ENCODE measurements around the gene FHAD1.

GRCh38 chr1:15334995-15335394 lies 88.0 kb downstream of the FHAD1 start:
- TF ChIP-seq, protein P1, sequence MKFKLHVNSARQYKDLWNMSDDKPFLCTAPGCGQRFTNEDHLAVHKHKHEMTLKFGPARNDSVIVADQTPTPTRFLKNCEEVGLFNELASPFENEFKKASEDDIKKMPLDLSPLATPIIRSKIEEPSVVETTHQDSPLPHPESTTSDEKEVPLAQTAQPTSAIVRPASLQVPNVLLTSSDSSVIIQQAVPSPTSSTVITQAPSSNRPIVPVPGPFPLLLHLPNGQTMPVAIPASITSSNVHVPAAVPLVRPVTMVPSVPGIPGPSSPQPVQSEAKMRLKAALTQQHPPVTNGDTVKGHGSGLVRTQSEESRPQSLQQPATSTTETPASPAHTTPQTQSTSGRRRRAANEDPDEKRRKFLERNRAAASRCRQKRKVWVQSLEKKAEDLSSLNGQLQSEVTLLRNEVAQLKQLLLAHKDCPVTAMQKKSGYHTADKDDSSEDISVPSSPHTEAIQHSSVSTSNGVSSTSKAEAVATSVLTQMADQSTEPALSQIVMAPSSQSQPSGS (IDR thresholded peaks at IDR 0.05; ENCODE audit: low read length), result no peak
- TF ChIP-seq ETV6 (conservative IDR thresholded peaks at IDR 0.05 in 1 of 2, IDR thresholded peaks at IDR 0.05 in 1 of 2; ENCODE audit: borderline replicate concordance in 1 of 2, low read depth in 1 of 2) (no peak), GABPA (IDR thresholded peaks at IDR 0.05; ENCODE audit: low read depth) (no peak), RELA (IDR thresholded peaks at IDR 0.05; ENCODE audit: borderline replicate concordance, partially characterized antibody) (no peak), CBX3 (IDR thresholded peaks at IDR 0.05; ENCODE audit: borderline replicate concordance, low read depth) (no peak), ZNF24 (IDR thresholded peaks at IDR 0.05) (no peak), SIN3A (IDR thresholded peaks at IDR 0.05; ENCODE audit: low read depth, low read length) (no peak), EGR1 (IDR thresholded peaks at IDR 0.05; ENCODE audit: borderline replicate concordance in 1 of 2, low read depth in 2 of 2, low read length in 2 of 2) (no peak), TARDBP (IDR thresholded peaks at IDR 0.05; ENCODE audit: borderline replicate concordance) (no peak), KAT2A (conservative IDR thresholded peaks at IDR 0.05; ENCODE audit: control insufficient read depth, low read depth, low read length) (no peak), BHLHE40 (IDR thresholded peaks at IDR 0.05; ENCODE audit: borderline replicate concordance in 1 of 2, low read depth in 2 of 2, low read length in 1 of 2) (no peak)
- TF ChIP-seq, protein P2, sequence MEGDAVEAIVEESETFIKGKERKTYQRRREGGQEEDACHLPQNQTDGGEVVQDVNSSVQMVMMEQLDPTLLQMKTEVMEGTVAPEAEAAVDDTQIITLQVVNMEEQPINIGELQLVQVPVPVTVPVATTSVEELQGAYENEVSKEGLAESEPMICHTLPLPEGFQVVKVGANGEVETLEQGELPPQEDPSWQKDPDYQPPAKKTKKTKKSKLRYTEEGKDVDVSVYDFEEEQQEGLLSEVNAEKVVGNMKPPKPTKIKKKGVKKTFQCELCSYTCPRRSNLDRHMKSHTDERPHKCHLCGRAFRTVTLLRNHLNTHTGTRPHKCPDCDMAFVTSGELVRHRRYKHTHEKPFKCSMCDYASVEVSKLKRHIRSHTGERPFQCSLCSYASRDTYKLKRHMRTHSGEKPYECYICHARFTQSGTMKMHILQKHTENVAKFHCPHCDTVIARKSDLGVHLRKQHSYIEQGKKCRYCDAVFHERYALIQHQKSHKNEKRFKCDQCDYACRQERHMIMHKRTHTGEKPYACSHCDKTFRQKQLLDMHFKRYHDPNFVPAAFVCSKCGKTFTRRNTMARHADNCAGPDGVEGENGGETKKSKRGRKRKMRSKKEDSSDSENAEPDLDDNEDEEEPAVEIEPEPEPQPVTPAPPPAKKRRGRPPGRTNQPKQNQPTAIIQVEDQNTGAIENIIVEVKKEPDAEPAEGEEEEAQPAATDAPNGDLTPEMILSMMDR (IDR thresholded peaks at IDR 0.05 in 2 of 3, conservative IDR thresholded peaks at IDR 0.05 in 1 of 3; ENCODE audit: control insufficient read depth in 2 of 3, extremely low read depth in 1 of 3, insufficient read depth in 1 of 3, low read depth in 3 of 3, low read length in 3 of 3), result no peak
